LNCAP (cell line): ENCODE data around the gene RASGEF1B.

ENCODE experiments used
- TF ChIP-seq, protein P1 (sequence below): fragments of 450-650 bp; IDR thresholded peaks from 2 replicates; pipeline ENCODE4 v1.5.1; 2017; ENCODE audit warnings: mild to moderate bottlenecking

The RASGEF1B gene

GRCh38 chr4:81510643-81511178 lies 39.0 kb upstream of the RASGEF1B start:
- TF ChIP-seq, protein P1, sequence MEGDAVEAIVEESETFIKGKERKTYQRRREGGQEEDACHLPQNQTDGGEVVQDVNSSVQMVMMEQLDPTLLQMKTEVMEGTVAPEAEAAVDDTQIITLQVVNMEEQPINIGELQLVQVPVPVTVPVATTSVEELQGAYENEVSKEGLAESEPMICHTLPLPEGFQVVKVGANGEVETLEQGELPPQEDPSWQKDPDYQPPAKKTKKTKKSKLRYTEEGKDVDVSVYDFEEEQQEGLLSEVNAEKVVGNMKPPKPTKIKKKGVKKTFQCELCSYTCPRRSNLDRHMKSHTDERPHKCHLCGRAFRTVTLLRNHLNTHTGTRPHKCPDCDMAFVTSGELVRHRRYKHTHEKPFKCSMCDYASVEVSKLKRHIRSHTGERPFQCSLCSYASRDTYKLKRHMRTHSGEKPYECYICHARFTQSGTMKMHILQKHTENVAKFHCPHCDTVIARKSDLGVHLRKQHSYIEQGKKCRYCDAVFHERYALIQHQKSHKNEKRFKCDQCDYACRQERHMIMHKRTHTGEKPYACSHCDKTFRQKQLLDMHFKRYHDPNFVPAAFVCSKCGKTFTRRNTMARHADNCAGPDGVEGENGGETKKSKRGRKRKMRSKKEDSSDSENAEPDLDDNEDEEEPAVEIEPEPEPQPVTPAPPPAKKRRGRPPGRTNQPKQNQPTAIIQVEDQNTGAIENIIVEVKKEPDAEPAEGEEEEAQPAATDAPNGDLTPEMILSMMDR: no peak

GRCh38 chr4:81509822-81510221 lies 38.1 kb upstream of the RASGEF1B start:
- TF ChIP-seq, protein P1: no peak

GRCh38 chr4:81509191-81509590 lies 37.5 kb upstream of the RASGEF1B start:
- TF ChIP-seq, protein P1: no peak

DNA sequence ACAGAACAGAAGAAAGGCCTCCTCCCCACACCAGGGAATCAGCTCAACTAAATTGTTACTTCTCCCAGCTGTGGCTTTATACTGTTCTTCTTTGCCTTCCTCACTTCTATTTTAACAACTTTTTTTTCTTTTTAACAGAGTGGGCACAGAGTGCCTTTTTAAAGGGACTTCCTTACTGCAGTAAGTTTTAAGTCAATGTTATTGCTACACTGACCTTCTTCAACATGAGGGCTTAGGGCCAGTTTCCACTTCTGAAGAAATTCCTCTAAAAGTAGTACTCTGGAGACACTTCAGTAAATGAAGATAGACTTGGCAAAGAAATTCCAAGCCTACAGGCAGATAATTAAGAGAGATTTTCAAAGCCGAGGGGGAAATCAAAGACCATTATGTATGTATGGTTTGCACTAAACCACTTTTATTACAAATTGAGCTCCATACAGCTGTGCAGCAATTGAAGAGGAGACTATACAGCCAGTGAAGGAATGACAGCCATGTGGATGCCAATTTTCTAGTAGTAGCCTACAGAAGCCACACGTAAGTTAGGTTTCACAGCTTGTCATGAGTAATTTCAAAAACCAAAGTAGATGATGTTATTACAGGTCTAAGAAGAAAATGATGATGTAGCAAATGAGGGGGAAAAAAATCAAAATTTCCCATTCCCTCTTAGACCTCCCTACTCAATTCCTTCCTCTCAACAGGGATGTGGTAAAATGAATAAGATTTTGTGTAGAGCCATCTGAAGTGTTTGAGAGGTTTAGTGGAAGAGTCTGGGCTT lies 36.9 kb upstream of the RASGEF1B start:
- TF ChIP-seq, protein P1: no peak

DNA sequence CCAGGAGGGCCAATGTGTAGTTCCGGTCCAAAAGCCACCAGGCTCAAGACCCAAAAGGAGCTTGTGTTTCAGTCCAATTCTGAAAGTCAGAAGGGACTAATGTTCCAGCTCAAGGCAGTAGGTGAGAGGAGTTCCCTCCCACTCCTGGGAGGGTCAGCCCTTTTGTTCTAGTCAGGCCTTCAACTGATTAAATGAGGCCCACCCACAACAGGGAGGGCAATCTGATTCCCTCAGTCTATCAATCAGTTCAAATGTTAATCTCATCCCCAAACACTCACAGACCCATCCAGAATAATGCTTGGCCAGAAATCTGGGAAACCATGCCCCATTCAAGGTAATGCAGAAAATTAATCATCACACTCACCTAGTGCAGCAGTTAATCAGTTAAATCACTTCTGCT lies 35.8 kb upstream of the RASGEF1B start:
- TF ChIP-seq, protein P1: no peak

DNA sequence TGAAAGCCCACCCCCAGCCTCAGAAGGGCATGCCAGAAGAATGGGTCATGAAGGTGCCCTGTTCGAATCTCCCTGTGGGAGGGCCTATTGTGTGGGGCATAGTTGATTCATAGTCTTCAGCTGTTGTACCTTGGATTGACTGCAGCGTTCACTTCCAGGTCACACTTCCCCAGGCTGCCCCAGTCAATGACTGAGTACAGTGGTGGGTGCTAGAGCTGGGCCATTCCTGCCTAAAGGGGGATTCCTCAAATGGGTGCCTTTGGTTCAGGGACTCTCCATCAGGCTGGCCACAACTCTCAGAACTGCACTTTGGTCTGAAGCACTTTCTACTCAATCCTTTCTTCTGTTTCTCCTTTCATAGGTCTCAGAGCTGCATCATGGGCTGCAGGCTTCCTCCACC lies 35.0 kb upstream of the RASGEF1B start:
- TF ChIP-seq, protein P1: no peak

GRCh38 chr4:81505726-81506125 lies 34.0 kb upstream of the RASGEF1B start:
- TF ChIP-seq, protein P1: no peak
